GM21619 (cell line): Measurements from ENCODE around the gene POLG2.
A peak's percentile ranks its signal among the peaks of the same experiment; 100 is the strongest.

Experiments used
- ATAC-seq: cut with Tn5 transposase; IDR thresholded peaks from one replicate; pipeline ENCODE4 v1.9.1; 2021; ENCODE audit not compliant: unreplicated experiment

POLG2 gene

DNA sequence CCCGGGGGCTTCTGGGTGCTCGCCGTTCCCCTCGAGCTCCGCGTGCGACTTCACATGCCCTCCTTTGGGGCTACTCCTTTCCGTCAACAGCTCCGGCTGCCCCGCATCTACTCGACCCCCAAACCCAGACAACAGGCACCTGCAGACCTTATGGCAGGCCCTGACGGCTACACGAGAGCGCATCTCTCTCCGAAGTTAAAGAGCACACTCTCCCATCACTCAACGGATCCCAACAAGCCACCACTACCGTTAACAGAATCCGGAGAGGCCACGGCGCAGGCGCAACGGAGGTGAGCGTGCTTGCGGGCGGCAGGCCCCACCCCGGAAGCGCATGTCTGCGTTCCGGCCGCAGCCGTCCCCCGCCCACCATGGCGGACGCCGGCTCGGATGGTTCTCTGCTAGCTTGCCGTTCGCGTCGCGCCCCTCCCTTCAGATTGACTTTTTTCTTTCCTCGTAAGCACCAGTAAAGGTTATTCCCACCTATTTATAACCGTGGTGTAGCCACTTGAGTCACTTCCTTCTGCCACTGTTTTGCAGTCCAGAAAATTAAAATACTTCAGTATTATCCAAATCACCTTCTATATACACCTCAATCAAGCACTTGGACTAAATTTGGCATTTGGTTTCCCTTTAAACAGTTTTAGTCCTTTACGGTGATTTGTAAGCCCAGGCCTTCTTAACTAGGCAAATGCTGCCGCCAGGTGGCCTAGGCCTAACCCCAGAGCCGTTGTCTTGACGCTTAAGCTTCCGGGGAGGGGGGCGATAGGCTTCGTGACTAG is at the start of gene POLG2:
Gene POLG2 (minus strand): TSS at position 269 of the 779 bp plus-strand sequence. CDS start 86 bp downstream, at position 183.
- ATAC-seq, result peak; percentile 65

DNA sequence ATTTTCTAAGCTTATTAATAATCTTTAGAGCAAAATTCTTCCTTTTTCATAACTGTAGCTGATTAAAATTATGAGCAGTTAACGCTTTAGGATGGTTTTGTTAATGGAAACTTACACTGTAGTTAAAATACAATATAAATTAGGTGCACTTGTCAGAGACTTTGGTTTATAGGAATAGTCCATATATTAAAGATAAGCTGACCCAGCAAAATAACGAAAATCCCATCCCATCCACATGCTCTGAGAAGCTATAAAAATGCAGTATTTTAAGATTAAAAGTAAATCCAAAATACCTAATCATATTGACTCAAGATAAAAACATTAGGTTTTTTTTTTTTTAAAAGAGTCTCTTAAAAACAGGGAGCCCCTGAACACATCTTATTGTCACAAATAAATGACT is 47.9 kb upstream of the POLG2 start:
- ATAC-seq, result no peak

DNA sequence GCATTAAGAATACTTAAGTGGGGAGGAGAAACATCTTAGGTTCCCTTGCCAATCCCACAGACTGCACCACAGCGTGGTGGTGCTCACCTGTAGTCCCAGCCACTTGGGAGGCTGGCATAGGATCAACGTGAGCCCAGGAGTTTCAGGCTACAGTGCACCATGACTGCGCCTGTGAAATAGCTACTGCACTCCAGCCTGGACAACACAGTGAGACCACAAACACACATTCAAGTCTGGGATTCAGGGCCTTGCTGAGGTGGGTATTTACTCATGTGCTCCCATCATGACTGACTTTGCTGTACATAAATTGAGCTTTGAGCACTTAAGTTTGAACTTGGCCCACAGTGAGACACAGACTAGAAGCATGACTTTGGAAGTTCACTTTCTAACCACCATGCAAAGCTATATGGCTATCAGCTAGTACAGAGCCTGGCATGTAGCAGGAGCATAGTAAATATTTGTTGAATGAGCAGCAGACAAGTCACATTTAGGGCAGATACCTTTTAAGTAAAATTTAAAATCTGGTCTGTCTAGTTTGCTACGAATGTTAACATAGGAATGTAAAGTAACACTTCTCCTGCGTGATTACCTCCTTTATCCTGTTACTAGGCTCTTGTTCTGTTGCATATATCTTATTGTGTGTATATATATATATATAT is 43.4 kb upstream of the POLG2 start:
- no peak for ATAC-seq

DNA sequence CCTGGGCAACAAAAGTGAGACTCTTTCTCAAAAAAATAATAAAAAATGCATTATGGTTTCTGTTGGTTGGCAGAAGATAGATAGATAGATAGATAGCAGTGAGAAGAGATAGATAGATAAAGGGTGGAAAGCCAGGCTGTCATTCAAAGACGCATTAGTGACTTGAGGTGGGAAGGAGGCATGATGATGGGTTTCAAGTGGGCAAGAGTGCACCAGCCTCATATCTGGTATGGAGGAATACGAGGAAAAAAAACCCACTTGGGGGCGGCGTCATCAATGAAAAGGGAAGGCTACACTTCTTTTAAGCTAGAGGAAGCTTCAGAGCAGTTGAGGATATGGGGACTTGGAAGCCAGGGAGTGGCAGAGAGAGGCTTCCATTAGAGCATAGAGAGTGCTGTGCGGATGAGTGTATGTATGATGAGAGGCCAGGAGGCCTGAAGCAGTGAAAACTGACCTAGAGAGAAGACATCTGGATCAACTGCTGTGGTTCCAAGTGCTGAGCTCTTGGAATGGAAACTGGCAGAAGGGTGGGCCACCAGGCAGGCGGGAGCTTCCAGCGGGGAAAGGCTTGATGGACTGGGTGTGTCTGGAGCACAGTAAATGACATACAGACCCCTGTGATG is 41.8 kb upstream of the POLG2 start:
- ATAC-seq, result no peak

DNA sequence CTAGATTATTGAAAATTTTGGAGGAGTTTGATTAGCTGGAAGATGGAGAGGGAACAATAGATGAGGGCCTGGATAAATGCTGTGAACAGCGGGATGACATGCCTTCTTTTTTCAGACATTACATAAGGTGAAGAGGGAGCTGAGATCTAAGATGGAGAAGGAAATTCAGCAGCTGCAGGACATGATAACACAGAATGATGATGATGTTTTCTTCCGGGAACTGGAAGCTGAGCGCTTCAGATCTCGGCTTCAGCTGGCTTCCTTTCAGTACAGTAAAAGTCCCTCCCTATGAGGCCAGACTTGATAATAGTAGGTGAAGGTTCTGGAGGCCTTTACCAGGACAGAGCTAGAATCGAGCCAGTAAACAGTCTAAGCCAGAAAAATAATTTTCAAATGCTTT is 40.6 kb upstream of the POLG2 start:
- no peak for ATAC-seq

DNA sequence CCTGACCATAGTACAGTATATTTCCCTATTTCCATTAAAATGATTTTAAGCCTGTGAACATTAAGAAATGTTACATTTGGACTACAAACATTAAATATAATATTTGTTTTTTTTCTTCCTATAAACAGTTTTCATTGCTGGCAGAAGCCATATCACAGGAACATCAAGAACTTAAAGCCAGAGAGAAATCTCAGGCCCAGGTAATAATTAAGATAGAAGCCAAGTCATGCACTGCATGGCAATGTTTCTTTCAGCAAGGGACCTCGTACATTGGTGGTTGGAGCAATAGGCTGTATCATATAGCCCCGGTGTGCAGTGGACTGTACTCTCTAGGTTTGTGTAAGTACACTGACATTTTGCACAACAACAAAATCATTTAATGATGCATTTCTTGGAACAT is 40.1 kb upstream of the POLG2 start:
- no peak for ATAC-seq

DNA sequence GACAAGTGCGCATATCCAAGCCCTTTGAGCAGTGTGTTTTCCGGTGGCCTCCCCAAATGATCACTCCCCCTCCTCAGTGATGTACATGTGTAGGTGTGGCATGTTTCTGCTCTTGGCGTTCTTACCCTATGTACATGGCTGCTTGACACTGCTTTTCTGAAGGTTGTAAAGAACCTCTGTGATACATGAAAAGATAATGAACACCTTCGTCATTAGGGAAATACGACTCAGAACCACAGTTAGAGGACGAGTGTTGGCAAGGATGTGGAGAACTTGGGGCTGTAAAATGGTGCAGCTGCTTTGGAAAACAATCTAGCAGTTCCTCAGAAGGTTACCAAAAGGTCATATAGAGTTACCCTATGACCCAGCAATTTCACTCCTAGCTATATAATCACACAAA is 38.5 kb upstream of the POLG2 start:
- ATAC-seq, result no peak

DNA sequence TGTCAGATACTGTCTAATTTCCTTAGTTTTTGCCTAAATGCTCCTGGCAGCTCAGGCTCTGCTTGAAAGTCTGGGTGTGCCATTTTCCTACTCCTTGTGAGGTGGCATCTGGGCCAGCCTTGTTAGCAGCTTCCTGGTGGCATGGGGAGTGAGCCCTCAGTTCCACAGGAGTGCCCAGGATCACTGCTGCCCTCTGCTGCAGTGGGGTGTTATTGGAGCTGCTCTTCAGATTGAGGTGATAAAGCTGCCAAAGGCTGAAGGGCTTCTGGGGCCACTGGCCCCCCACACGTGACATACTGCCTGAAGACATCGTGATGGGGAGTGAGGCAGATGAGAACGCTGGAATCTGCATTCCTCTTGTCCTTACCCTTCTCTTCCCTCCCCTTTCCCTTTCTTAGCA is 37.3 kb upstream of the POLG2 start:
- no peak for ATAC-seq

DNA sequence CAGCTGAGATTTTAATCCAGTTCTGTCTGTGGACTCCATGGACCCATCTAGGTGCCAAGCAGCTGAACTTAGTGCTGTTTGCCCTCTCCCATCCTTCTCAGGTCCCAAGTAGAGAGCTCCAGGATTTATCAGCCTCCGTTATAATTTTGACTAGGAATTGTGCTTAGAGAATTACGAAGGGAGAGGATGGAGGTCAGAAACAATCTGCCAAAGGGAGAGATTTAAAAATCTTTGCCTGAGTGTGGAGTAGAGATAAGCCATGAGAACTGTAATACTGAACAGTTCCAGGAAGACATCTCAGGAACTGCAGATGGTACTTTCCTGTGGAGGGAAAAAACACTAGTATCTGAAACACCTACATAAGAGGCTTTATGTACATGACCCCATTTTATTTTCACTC is 36.9 kb upstream of the POLG2 start:
- ATAC-seq, result no peak

DNA sequence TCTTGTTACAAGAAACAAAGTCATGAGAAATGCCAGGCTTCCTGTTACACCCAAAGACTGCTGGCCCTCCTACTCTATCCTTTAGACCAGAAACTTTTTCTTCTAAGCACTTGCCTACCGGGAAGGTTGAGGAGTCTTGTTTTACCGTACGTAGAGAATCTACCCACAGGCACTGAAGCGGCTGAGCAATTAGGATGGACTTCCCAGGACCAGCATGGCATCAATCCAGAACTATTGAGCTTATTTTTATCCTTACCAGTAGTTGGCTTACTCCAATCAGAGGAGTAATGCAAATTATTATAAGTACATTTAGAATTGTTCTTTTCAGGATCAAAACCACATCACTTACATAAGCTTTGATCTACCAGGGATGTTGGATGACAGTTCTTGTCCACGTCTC is 35.6 kb upstream of the POLG2 start:
- ATAC-seq, result no peak

DNA sequence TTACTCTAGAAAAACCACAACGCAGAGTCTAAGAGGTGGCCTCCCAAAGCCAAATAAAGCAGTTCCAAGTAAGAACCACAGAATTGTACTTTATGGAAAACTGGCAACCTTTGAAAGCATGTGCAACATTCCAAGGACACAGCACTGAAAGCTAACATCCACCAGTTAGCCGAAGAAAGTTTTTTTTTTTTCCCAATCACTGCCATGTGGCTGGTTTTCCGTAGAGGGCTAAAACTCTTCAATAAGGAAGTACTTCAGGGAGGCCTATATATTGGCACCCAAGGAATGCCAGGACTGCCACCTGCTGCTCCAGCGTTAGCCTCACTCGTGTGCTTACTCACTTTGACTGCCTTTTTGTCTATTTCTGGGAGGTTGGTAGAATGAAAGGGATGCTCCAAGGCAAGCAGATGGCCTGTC is 35.1 kb upstream of the POLG2 start:
- no peak for ATAC-seq

DNA sequence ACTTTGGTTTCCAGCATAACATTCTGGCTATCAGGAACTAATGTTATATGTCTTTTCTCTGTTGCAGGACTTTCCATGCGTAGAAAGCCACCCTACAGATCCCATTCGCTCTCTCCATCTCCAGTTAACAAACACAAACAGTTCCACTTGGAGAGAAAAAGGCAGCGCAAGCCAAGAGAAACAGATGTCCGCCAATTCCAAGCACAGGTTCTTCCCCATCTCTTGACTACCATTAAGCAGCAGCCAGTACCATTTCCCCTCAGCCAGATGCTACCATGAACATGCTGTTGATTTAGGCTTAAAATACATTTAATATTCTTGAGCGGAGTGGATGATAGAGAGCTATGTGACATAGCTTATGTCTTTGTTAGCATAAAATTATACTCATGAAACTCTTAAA is 32.4 kb upstream of the POLG2 start:
- ATAC-seq, result no peak

DNA sequence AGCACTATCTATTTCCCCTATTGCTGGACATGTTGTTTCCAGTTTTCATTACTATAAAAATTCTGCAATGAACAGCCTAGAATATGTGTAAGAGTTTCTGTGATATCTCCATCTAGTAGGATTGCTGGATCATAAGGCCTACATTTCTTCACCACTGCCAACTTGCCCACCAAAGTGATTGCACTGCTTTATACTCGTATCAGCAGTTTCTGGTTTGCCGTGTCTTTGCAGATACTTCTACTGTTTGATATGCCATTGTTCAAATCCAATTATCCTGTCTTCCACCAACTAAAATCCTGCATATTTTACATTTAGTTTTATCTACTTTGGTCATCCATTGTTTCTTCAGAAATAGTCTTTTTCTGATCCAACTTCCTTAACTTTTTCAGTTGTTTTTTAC is 31.1 kb upstream of the POLG2 start:
- ATAC-seq, result no peak

DNA sequence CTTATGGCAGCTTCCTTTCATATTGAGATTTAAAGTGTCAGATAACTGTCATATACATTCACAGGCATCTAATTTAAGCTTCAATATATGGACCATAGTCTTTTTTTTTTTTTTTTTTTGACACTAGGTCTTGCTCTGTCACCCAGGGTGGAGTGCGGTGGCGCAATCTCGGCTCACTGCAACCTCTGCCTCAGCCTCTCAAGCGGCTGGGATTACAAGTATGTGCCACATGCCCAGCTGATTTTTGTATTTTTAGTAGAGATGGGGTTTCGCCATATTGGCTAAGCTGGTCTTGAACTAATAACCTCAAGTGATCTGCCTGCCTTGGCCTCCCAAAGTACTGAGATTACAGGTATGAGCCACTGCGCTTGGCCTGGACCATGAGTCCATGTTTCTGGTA is 23.5 kb upstream of the POLG2 start:
- ATAC-seq, result no peak

DNA sequence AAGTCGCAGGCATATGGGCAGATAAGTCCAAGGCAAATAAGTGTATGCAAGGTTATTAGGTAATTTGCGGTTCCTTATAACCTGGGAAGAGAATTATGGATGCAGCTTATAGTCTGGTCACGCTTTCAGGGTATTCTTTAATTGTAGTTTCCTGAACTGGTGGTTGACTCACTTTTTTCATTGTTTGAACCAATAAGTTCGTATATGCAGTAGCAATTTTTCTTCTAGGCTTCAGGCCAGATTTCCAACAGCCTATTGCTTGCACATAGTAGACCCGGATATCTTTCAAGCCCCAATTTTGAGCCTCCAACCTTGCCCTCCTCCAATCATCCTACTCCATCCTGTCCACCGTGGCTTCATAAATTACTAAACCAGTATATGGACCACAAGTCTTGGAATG is 22.7 kb upstream of the POLG2 start:
- no peak for ATAC-seq

DNA sequence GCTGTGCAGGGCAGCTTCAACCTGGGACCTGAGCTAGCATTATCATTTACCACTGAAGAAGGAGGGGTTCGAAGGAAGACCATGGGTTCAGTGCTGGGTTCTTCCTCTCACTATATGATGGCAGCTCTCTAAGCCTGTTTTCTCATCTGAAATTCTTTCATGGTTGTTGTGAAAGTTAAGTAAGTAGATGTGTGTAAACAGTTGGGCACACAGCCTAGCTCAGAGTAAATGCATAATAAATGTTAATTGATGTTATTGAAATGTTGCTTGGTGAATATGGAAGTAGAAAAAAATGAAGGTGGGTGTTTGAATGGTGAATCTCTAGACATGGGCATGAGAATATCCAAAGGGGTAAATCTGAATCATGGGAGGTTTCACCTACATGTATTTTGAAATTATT is 19.0 kb upstream of the POLG2 start:
- no peak for ATAC-seq

DNA sequence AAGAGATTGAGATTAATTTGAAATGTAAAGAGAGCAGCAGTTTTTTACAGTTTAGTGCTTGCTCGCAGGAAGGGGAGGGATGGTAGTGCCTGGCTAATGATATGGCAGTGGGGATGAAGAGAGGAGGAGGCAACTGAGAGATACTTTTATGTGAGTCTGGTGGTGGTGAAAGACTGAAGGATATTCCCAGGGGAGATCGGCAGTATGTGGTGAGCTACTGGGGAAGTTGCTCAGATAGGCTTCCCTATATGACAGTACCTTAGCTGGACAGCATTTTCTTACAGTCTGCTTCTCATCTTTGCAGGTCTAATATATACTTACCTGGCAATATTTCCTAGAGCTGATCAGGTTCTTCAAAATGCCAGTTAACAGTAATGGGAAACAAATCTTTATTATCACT is 18.6 kb upstream of the POLG2 start:
- ATAC-seq, result no peak

DNA sequence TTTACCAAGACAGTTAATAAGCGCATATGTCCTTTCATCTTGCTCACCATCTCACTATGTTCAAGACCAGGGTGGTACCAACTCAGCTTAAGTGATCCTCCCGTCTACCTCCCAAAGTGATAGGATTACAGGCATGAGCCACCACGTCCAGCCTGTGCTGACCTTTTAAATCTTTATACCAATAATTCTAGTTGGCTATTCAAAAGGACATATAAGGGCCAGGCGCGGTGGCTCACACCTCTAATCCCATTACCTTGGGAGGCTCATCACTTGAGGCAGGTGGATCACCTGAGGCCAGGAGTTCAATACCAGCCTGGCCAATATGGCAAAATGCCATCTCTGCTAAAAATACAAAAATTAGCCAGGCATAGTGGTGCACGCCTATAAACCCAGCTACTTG is 12.3 kb upstream of the POLG2 start:
- no peak for ATAC-seq

DNA sequence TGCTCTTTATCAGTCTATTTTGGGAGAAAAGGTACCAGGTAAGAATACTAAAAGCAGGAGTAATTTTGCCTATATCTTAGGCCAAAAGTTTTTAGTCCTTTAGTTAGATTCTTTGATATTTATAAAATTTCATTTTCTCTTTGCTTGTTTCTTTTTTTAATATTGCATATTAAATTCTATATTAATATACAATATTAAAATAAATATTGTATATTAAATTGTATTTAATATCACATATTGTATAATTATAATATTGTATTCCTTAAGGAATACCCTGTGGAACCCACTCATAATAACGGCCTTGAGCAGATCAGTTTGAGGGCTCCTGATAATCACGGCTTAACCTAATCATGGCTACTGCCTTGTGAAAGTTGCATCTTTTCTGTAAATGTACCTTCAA is 11.8 kb upstream of the POLG2 start:
- no peak for ATAC-seq

DNA sequence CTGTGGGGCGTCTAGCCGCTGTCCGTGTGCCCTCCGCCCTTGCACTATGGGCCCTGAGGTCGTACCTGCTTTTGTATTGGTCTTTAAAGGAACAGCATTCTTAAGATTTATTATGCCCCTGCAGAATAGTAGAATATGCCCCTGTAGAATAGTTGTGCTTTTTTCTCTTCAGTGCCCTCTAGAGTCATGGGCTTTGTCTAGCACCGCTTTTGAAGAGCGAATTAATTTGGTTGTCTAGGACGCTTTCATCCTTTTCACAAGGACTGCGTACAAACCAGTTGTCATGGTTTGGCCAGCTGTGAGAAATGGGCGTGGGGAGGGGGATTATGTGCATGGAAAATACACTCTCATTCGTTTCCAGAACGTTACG is 10.5 kb upstream of the POLG2 start:
- peak; percentile 19 for ATAC-seq

DNA sequence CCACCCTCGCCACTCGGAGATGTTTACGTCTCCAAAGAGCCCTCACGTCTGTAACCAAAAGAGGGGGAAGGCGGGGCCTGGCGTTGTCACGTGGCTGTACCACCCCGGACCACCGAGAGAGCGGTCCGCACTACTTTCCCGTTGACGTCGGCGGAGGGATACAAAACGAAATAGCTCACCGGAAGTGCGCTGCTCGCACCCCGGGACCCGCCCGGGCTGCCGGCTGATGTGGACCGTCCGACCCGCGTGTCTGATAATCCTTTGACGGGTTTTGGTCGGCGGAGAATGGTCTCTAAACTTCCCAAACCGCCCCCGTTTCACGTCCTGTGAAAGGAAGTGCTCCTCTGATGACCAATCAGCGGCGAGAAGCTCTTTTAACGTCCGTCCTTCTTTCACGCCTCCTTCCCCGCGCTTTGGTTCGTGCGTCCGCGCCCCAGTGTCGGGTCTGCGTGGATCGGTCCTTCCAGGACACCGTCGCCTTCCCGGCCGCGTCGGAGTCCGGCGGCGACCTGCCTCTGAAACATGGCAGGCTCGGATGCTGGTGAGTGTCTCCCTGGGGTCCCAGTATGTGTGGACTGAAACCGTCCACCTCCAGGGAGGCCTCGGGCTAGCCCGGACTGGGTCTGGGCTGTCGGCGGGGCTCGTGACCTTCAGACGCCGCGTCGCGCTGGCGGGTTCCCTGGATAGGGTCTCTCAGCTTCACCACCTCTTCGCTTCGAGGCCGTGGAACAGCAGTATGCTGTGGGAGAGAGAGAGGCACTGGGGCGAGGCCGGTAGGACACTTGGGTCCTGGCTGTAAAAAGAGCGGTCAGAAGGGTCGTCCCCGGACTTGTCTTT is 9.9 kb upstream of the POLG2 start, which contains the start of gene CEP95:
Gene CEP95 (plus strand): TSS at position 402 of the 837 bp plus-strand sequence. CDS start 121 bp downstream, at position 523.
- peak; percentile 60 for ATAC-seq
